GM18502 (cell line): ENCODE data around the gene TRAF2.
A peak's percentile ranks its signal among the peaks of the same experiment; 100 is the strongest.
"Not testable (repeated sequence)": the region's sequence is repeated elsewhere in the genome, so short reads cannot be mapped to it uniquely, and the experiment has no call there.

Source experiments
- ATAC-seq: cut with Tn5 transposase; IDR thresholded peaks from one replicate; pipeline ENCODE4 v1.9.1; 2021; ENCODE audit warnings: mild to moderate bottlenecking; ENCODE audit not compliant: unreplicated experiment, poor library complexity

TRAF2 gene

GRCh38 chr9:136885950-136886578 is at the start of gene TRAF2:
Gene TRAF2 (plus strand): TSS chr9:136886516. CDS start chr9:136898741, 12,225 bp downstream.
- peak; percentile 83 for ATAC-seq

- no peak for ATAC-seq
Observed at GRCh38 chr9:136837146-136837855, 49.0 kb upstream of the TRAF2 start.

- ATAC-seq, result not testable (repeated sequence)
Observed at GRCh38 chr9:136837856-136838277, 48.4 kb upstream of the TRAF2 start.

- no peak for ATAC-seq
Observed at GRCh38 chr9:136838314-136839228, 47.7 kb upstream of the TRAF2 start.

- ATAC-seq, result no peak
Observed at GRCh38 chr9:136839229-136840139, 46.8 kb upstream of the TRAF2 start.

GRCh38 chr9:136840140-136840876 is 46.0 kb upstream of the TRAF2 start:
- no peak for ATAC-seq

GRCh38 chr9:136840877-136841645 is 45.3 kb upstream of the TRAF2 start:
- no peak for ATAC-seq

- not testable (repeated sequence) for ATAC-seq
Observed at GRCh38 chr9:136841646-136842379, 44.5 kb upstream of the TRAF2 start.

- ATAC-seq, result peak; percentile 67
Observed at GRCh38 chr9:136842380-136842948, 43.9 kb upstream of the TRAF2 start, which contains the start of gene AJM1. Gene AJM1 (plus strand): TSS chr9:136842478. CDS start chr9:136844415, 1,937 bp downstream.

GRCh38 chr9:136843159-136843800 is 43.0 kb upstream of the TRAF2 start:
- ATAC-seq, result not testable (repeated sequence)

- not testable (repeated sequence) for ATAC-seq
Observed at GRCh38 chr9:136843801-136844740, 42.2 kb upstream of the TRAF2 start.

- ATAC-seq, result no peak
Observed at GRCh38 chr9:136844761-136845464, 41.4 kb upstream of the TRAF2 start.

- no peak for ATAC-seq
Observed at GRCh38 chr9:136845465-136846260, 40.7 kb upstream of the TRAF2 start.

- ATAC-seq, result no peak
Observed at GRCh38 chr9:136846376-136847087, 39.8 kb upstream of the TRAF2 start.
